HepG2 (cell line): Measurements from ENCODE around the gene ELFN1. TPM values are rescaled to one million over a fixed set of nuclear protein-coding genes. Genes with fewer than 3 reads are reported as not detected.

Experiments
- ATAC-seq: fragments of 200-7000 bp; cut with Tn5 transposase; 3 replicates; pipeline ENCODE4 v1.9.1; 2020; ENCODE audit warnings: mild to moderate bottlenecking, moderate library complexity
- BruUV-seq: library from RNA; stranded (reverse); fragments of 400-500 nt; replicated peaks from 2 replicates; lab custom pipeline; 2021; lab: Mats Ljungman, UMichigan
- CTCF ChIA-PET: fragments of 300-600 bp; formaldehyde crosslinking; extraction: SDS; loops from one replicate; lab custom pipeline; 2021; ENCODE audit warnings: low total read pairs, inconsistent platforms, low intra/inter-chr PET ratio; lab: Yijun Ruan, JAX
- POLR2A ChIA-PET: fragments of 350-600 bp; sonication (Branson Sonifier 250); formaldehyde crosslinking; loops from one replicate; lab custom pipeline; 2020; ENCODE audit warnings: antibody characterized with exemption, inconsistent platforms; lab: Yijun Ruan, JAX
- DNase-seq: peaks from one replicate; pipeline ENCODE4 v3.0.0-alpha.2; 2015; ENCODE audit warnings: low spot score
- FAIRE-seq: peaks from 3 replicates; lab custom pipeline; 2011; peaks lifted over from hg19 to GRCh38; lab: Jason Lieb, UNC
- H2AFZ ChIP-seq: one replicate; pipeline ENCODE4 v1.6.1; 2011; ENCODE audit warnings: low read length, inconsistent platforms
- H3K27ac ChIP-seq: fragments of 300-600 bp; 3 replicates; pipeline ENCODE4 v1.8.0; 2011; ENCODE audit warnings: mixed run types, mild to moderate bottlenecking, mixed read lengths, low read length, inconsistent platforms; ENCODE audit not compliant: insufficient read depth; ENCODE audit errors: extremely low read length
- H3K27me3 ChIP-seq, 2 experiments: fragments of 200-600 bp in 1 of 2; 2 replicates in 1 of 2; 3 replicates in 1 of 2; pipeline versions ENCODE4 v1.6.0 to v1.8.0; 2011; ENCODE audit warnings: low read length in 2 of 2, mild to moderate bottlenecking in 2 of 2, moderate library complexity in 2 of 2, inconsistent platforms in 1 of 2; ENCODE audit not compliant: insufficient read depth in 2 of 2, control insufficient read depth in 1 of 2
- H3K36me3 ChIP-seq, 2 experiments: fragments of 200-600 bp in 1 of 2; replicated peaks in 1 of 2; 2 replicates in 1 of 2; 3 replicates in 1 of 2; pipeline versions ENCODE4 v1.5.1 to v1.8.0; 2011; ENCODE audit warnings: low read length in 2 of 2, inconsistent platforms in 1 of 2; ENCODE audit not compliant: insufficient read depth in 2 of 2, control insufficient read depth in 1 of 2
- H3K4me1 ChIP-seq: 2 replicates; pipeline ENCODE4 v1.5.1; 2012; ENCODE audit warnings: low read length, inconsistent platforms; ENCODE audit not compliant: insufficient read depth
- H3K4me2 ChIP-seq: 2 replicates; pipeline ENCODE4 v1.6.0; 2011; ENCODE audit warnings: low read depth, low read length, inconsistent platforms
- H3K4me3 ChIP-seq, 3 experiments: fragments of 200-600 bp in 1 of 3; sonication (generic), shearing (Covaris generic) in 1 of 3; replicated peaks in 1 of 3; 2 replicates each; pipeline ENCODE4 v1.5.1; 2011 to 2016; ENCODE audit warnings: low read length in 3 of 3, inconsistent platforms in 2 of 3, low read depth in 2 of 3, mild to moderate bottlenecking in 2 of 3, control low read depth in 1 of 3, mixed read lengths in 1 of 3; ENCODE audit not compliant: insufficient read depth in 1 of 3
- H3K79me2 ChIP-seq: one replicate; pipeline ENCODE4 v1.6.1; 2011; ENCODE audit warnings: low read length, inconsistent platforms; ENCODE audit not compliant: insufficient read depth
- H3K9ac ChIP-seq: 2 replicates; pipeline ENCODE4 v1.6.0; 2011; ENCODE audit warnings: mild to moderate bottlenecking, low read depth, low read length, inconsistent platforms; ENCODE audit not compliant: insufficient read depth
- H3K9me3 ChIP-seq: 2 replicates; pipeline ENCODE4 v1.5.1; 2012; ENCODE audit warnings: mild to moderate bottlenecking, low read length
- H4K20me1 ChIP-seq: 2 replicates; pipeline ENCODE4 v1.6.0; 2011; ENCODE audit warnings: inconsistent platforms, mild to moderate bottlenecking, low read length, moderate library complexity; ENCODE audit not compliant: insufficient read depth
- ADNP ChIP-seq: sonication (generic); formaldehyde crosslinking; IDR thresholded peaks from 2 replicates; pipeline ENCODE4 v1.4.0; 2020; ENCODE audit warnings: missing genetic modification reagents
- HNF4G ChIP-seq, 2 experiments: sonication (generic) in 1 of 2; formaldehyde crosslinking in 1 of 2; IDR thresholded peaks; 2 replicates each; pipeline versions ENCODE4 v1.4.0 to v1.6.1; 2011 to 2020; ENCODE audit warnings: borderline replicate concordance in 2 of 2, low read depth in 2 of 2, mild to moderate bottlenecking in 2 of 2, low read length in 1 of 2, missing genetic modification reagents in 1 of 2, moderate library complexity in 1 of 2
- MTF1 ChIP-seq: sonication (generic); formaldehyde crosslinking; IDR thresholded peaks from 2 replicates; pipeline ENCODE4 v1.5.0; 2020; ENCODE audit warnings: missing genetic modification reagents
- PHF21A ChIP-seq: sonication (generic); formaldehyde crosslinking; IDR thresholded peaks from 2 replicates; pipeline ENCODE4 v1.5.0; 2020; ENCODE audit warnings: mild to moderate bottlenecking, missing genetic modification reagents
- ZKSCAN1 ChIP-seq: fragments of 150-350 bp; IDR thresholded peaks from 2 replicates; pipeline ENCODE4 v1.6.1; 2014; ENCODE audit warnings: low read length
- ZNF20 ChIP-seq: sonication (generic); formaldehyde crosslinking; IDR thresholded peaks from 2 replicates; pipeline ENCODE4 v1.4.0; 2020; ENCODE audit warnings: mild to moderate bottlenecking, moderate library complexity, missing genetic modification reagents
- ZNF224 ChIP-seq: sonication (generic); formaldehyde crosslinking; IDR thresholded peaks from 2 replicates; pipeline ENCODE4 v1.5.0; 2020; ENCODE audit warnings: mild to moderate bottlenecking, missing genetic modification reagents
- ZNF235 ChIP-seq: sonication (generic); formaldehyde crosslinking; IDR thresholded peaks from 2 replicates; pipeline ENCODE4 v1.8.1; 2023; ENCODE audit warnings: mild to moderate bottlenecking, missing genetic modification reagents, borderline replicate concordance
- ZNF383 ChIP-seq: sonication (generic); formaldehyde crosslinking; IDR thresholded peaks from 2 replicates; pipeline ENCODE4 v1.4.0; 2020; ENCODE audit warnings: missing genetic modification reagents, mild to moderate bottlenecking, borderline replicate concordance
- WGBS: methylation state at CpG from one replicate; pipeline ENCODE4 v1.1.6; 2017; ENCODE audit warnings: low lambda C conversion rate; 5-methylcytosine and 5-hydroxymethylcytosine counted together
- in situ Hi-C: cut with HindIII; loops from 2 replicates; pipeline ENCODE4 v1.10.0; 2017; ENCODE audit warnings: low pct_unique_long_range_greater_than_20kb; ENCODE audit not compliant: extremely low pct_ligation_motif_present
- intact Hi-C: fragments of 100-400 bp; cut with micrococcal nuclease; formaldehyde crosslinking; loops from one replicate; pipeline ENCODE4 v1.10.0; 2022; ENCODE audit not compliant: unreplicated experiment
- polyA plus RNA-seq, 8 experiments: library from polyadenylated mRNA; depleted of rRNA in 3 of 8; stranded (reverse) in 7 of 8; unstranded in 1 of 8; fragments of >200 nt; fragmentation: Illumina TruSeq in 4 of 8; extraction: Trizol in 4 of 8; gene quantifications; 2 replicates each; pipeline versions ENCODE4 v1.2.1 to v1.2.3, GENCODE V29; 2011 to 2016; ENCODE audit warnings: low read depth in 4 of 8, missing spikeins in 1 of 8, mixed read lengths in 1 of 8; ENCODE audit not compliant: insufficient read depth in 1 of 8
- total RNA-seq, 5 experiments: library from RNA; depleted of rRNA; stranded (reverse); fragments of >200 nt; fragmentation: Illumina TruSeq; extraction: Trizol; gene quantifications; 2 replicates each; pipeline ENCODE4 v1.2.3, GENCODE V29; 2016; ENCODE audit warnings: low read depth in 1 of 5
- TF ChIP-seq, protein P1 (sequence below): sonication (generic); formaldehyde crosslinking; IDR thresholded peaks from 2 replicates; pipeline ENCODE4 v1.8.0; 2022; ENCODE audit warnings: mild to moderate bottlenecking, missing genetic modification reagents, moderate library complexity
- TF ChIP-seq, protein P2 (sequence below): sonication (generic); formaldehyde crosslinking; IDR thresholded peaks from 2 replicates; pipeline ENCODE4 v1.5.1; 2020; ENCODE audit warnings: mild to moderate bottlenecking, missing genetic modification reagents, borderline replicate concordance

ELFN1 gene
- total and polyA plus RNA-seq, 2 of the 13 experiments (the other 11 are each of a cell fraction or from before 2014, with no cell fraction given) = 0.13 to 0.18 TPM

DNA sequence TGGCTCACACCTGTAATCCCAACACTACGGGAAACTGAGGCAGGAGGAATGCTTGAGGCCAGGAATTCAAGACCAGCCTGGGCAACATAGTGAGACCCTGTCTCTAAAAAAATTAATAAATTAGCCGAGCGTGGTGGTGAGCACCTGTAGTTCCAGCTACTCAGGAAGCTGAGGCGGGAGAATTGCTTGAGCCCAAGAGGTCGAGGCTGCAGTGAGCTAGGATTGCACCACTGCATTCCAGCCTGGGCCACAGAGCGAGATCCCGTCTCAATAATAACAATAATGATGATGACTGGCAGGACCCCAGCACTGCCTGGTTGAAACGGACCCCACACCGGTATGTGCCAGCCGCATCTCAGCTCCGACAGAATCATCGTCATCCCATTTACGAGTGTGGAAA, 93.0 kb downstream of the ELFN1 start:
- H3K36me3 ChIP-seq = no peaks in the 10 kb centered on the region
- no peaks in the 10 kb centered on the region for H4K20me1 ChIP-seq
- no peak overlapping the region for H3K4me2 ChIP-seq
- FAIRE-seq = no peak
- H3K27me3 ChIP-seq = peaks cover 3 to 4% of the 10 kb centered on the region in 2 experiments; a peak in 1 of 5 replicates
- no TSS peak for BruUV-seq
- H2AFZ ChIP-seq = no peak overlapping the region
- no peak overlapping the region for H3K9ac ChIP-seq
- CTCF ChIA-PET = no interaction called here
- H3K4me3 ChIP-seq = no peak overlapping the region
- DNase-seq = no peak
- POLR2A ChIA-PET = no interaction called here
- intact Hi-C loops = no loop called here
- no peak overlapping the region for H3K27ac ChIP-seq
- no peaks in the 10 kb centered on the region for H3K9me3 ChIP-seq
- ATAC-seq = no peak
- peaks cover 26% of the 10 kb centered on the region for H3K4me1 ChIP-seq
- WGBS = 69% methylated on average over 13 of the region's 13 CpGs
- no peaks in the 10 kb centered on the region for H3K79me2 ChIP-seq
- TF ChIP-seq PHF21A (CRISPR knock-in tag) = no peak
- no peak for TF ChIP-seq ZNF20 (CRISPR knock-in tag)
- no peak for TF ChIP-seq ZNF383 (CRISPR knock-in tag)
- TF ChIP-seq HNF4G (IDR thresholded peaks at IDR 0.05; ENCODE audit: borderline replicate concordance, low read depth, low read length) = no peak
- no peak for TF ChIP-seq HNF4G (CRISPR knock-in tag; IDR thresholded peaks at IDR 0.05; ENCODE audit: borderline replicate concordance, low read depth)
- TF ChIP-seq ZNF235 = no peak
- no peak for TF ChIP-seq MTF1 (CRISPR knock-in tag)
- no peak for TF ChIP-seq ADNP
- no peak for TF ChIP-seq ZKSCAN1
- TF ChIP-seq, protein P1, sequence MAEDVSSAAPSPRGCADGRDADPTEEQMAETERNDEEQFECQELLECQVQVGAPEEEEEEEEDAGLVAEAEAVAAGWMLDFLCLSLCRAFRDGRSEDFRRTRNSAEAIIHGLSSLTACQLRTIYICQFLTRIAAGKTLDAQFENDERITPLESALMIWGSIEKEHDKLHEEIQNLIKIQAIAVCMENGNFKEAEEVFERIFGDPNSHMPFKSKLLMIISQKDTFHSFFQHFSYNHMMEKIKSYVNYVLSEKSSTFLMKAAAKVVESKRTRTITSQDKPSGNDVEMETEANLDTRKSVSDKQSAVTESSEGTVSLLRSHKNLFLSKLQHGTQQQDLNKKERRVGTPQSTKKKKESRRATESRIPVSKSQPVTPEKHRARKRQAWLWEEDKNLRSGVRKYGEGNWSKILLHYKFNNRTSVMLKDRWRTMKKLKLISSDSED (CRISPR knock-in tag) = no peak
- TF ChIP-seq, protein P2, sequence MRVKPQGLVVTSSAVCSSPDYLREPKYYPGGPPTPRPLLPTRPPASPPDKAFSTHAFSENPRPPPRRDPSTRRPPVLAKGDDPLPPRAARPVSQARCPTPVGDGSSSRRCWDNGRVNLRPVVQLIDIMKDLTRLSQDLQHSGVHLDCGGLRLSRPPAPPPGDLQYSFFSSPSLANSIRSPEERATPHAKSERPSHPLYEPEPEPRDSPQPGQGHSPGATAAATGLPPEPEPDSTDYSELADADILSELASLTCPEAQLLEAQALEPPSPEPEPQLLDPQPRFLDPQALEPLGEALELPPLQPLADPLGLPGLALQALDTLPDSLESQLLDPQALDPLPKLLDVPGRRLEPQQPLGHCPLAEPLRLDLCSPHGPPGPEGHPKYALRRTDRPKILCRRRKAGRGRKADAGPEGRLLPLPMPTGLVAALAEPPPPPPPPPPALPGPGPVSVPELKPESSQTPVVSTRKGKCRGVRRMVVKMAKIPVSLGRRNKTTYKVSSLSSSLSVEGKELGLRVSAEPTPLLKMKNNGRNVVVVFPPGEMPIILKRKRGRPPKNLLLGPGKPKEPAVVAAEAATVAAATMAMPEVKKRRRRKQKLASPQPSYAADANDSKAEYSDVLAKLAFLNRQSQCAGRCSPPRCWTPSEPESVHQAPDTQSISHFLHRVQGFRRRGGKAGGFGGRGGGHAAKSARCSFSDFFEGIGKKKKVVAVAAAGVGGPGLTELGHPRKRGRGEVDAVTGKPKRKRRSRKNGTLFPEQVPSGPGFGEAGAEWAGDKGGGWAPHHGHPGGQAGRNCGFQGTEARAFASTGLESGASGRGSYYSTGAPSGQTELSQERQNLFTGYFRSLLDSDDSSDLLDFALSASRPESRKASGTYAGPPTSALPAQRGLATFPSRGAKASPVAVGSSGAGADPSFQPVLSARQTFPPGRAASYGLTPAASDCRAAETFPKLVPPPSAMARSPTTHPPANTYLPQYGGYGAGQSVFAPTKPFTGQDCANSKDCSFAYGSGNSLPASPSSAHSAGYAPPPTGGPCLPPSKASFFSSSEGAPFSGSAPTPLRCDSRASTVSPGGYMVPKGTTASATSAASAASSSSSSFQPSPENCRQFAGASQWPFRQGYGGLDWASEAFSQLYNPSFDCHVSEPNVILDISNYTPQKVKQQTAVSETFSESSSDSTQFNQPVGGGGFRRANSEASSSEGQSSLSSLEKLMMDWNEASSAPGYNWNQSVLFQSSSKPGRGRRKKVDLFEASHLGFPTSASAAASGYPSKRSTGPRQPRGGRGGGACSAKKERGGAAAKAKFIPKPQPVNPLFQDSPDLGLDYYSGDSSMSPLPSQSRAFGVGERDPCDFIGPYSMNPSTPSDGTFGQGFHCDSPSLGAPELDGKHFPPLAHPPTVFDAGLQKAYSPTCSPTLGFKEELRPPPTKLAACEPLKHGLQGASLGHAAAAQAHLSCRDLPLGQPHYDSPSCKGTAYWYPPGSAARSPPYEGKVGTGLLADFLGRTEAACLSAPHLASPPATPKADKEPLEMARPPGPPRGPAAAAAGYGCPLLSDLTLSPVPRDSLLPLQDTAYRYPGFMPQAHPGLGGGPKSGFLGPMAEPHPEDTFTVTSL = no peak
- no peak for TF ChIP-seq ZNF224 (CRISPR knock-in tag)
- TF ChIP-seq, all 625 proteins: peak for 0
- in situ Hi-C loops = no loop called here
